ENCODE data around the gene TMEM132D.

Gene TMEM132D

GRCh38 chr12:129871991-129872972, 31.5 kb downstream of the TMEM132D start:
- no peak for DNase-seq

GRCh38 chr12:129870796-129871195, 33.0 kb downstream of the TMEM132D start:
- DNase-seq: no peak

- no peak for DNase-seq
Observed at GRCh38 chr12:129870136-129870535, 33.7 kb downstream of the TMEM132D start.

GRCh38 chr12:129868575-129868974, 35.2 kb downstream of the TMEM132D start:
- no peak for DNase-seq

- no peak for DNase-seq
Observed at GRCh38 chr12:129863938-129864337, 39.9 kb downstream of the TMEM132D start.

GRCh38 chr12:129862561-129863175, 41.2 kb downstream of the TMEM132D start:
- no peak for DNase-seq

- DNase-seq: no peak
Observed at GRCh38 chr12:129861951-129862350, 41.9 kb downstream of the TMEM132D start.

GRCh38 chr12:129854591-129854990, 49.2 kb downstream of the TMEM132D start:
- no peak for DNase-seq

GRCh38 chr12:129851296-129851695, 52.5 kb downstream of the TMEM132D start:
- DNase-seq: no peak

- DNase-seq: no peak
Observed at GRCh38 chr12:129848876-129849275, 54.9 kb downstream of the TMEM132D start.

GRCh38 chr12:129847063-129847462, 56.8 kb downstream of the TMEM132D start:
- DNase-seq: no peak

GRCh38 chr12:129844662-129845220, 59.1 kb downstream of the TMEM132D start:
- no peak for DNase-seq

- DNase-seq: no peak
Observed at GRCh38 chr12:129841251-129841650, 62.6 kb downstream of the TMEM132D start.

- DNase-seq: no peak
Observed at GRCh38 chr12:129840145-129840884, 63.5 kb downstream of the TMEM132D start.

- DNase-seq: no peak
Observed at GRCh38 chr12:129839679-129840078, 64.1 kb downstream of the TMEM132D start.

GRCh38 chr12:129831294-129831693, 72.5 kb downstream of the TMEM132D start:
- no peak for DNase-seq

- DNase-seq: no peak
Observed at GRCh38 chr12:129830796-129831195, 73.0 kb downstream of the TMEM132D start.

- DNase-seq: no peak
Observed at GRCh38 chr12:129827866-129828384, 75.9 kb downstream of the TMEM132D start.

GRCh38 chr12:129827102-129827865, 76.5 kb downstream of the TMEM132D start:
- DNase-seq: no peak

GRCh38 chr12:129826273-129826672, 77.6 kb downstream of the TMEM132D start:
- no peak for DNase-seq

GRCh38 chr12:129825316-129825715, 78.5 kb downstream of the TMEM132D start:
- DNase-seq: no peak

GRCh38 chr12:129821964-129822363, 81.9 kb downstream of the TMEM132D start:
- no peak for DNase-seq

Measured in CD4-positive, alpha-beta T cell treated with Interleukin-15 for 1 hour (primary cell).